ENCODE data around the gene PHF23. TPM values are rescaled to one million over a fixed set of nuclear protein-coding genes. Genes with fewer than 3 reads are reported as not detected.

PHF23 gene
- total RNA-seq, 1 experiment from 2014 or later, result 45.8 TPM

DNA sequence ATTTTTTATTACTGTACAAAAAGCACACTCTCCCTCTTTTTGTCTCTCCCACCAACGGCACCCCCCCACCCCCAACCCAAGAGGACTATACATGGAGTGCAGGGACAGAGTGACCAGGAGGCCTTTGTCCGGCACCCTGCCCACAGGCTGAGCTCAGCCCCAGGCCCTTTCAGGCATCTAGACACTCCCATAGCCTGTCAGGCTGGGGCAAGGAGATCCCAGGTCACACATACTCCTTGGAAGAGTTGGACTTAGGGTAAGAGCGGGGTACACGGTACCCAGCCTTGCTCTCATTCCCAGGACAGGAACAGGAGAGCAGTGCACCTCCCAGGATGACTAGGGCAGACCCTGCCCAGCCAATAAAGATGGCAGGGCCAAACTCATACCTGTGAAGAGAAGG, 20.9 kb upstream of the PHF23 start:
- peak overlapping the region; percentile 78 for H3K4me3 Mint-ChIP-seq
- H3K9me3 Mint-ChIP-seq, result no peaks in the 10 kb centered on the region
- no peaks in the 10 kb centered on the region for H3K27me3 Mint-ChIP-seq (ENCODE audit: low read depth)
- H3K36me3 Mint-ChIP-seq, result peaks cover 19% of the 10 kb centered on the region
- ATAC-seq, result no peak
- ChIA-PET POLR2A (interaction anchor here (0.7 to 1.2 kb wide), 3 partner anchors 20 to 40 kb away, joined by 3 to 9 read pairs (median 3); partner anchors contain the start of genes ACADVL and DLG4), CTCF (interaction anchor here (1.2 kb wide), 2 partner anchors 20 to 36 kb away, joined by 4 read pairs; no protein-coding TSS in a partner anchor)
- H3K4me1 Mint-ChIP-seq, result peaks cover 17% of the 10 kb centered on the region
- DNase-seq (ENCODE audit: low spot score), result no peak
- H3K27ac Mint-ChIP-seq, result peak overlapping the region; percentile 91
- peak; percentile 33; the same call in 1 of the 2 replicates for TF ChIP-seq NFATC4 (CRISPR knock-in tag; IDR thresholded peaks at IDR 0.05)
- no peak for TF ChIP-seq TP53 (CRISPR knock-in tag; IDR thresholded peaks at IDR 0.05)
- no peak for TF ChIP-seq ZNF232 (CRISPR knock-in tag; IDR thresholded peaks at IDR 0.05)

DNA sequence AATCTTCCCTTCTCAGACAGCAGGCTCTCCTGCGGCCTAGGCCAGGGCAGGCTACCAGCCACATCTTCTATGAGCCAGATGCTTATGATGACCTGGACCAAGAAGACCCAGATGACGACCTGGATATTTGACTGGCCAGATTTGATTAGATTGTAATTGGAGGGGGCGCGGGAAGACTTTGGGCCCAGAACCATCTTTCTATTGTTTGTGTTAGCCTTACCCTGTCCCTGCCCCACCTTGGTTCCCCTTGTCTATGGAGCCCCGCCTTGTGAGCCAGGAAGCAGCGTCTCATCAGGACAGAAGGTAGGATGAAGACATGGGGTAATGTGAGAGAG, 20.3 kb upstream of the PHF23 start:
- Mint-ChIP-seq H3K4me1 (peaks cover 14% of the 10 kb centered on the region), H3K27ac (peak overlapping the region; percentile 70), H3K36me3 (peaks cover 23% of the 10 kb centered on the region), H3K9me3 (no peaks in the 10 kb centered on the region), H3K4me3 (peak overlapping the region; percentile 34), H3K27me3 (ENCODE audit: low read depth) (no peaks in the 10 kb centered on the region)
- no peak for DNase-seq (ENCODE audit: low spot score)
- CTCF ChIA-PET, result interaction anchor here (1.2 kb wide), 1 partner anchor 20 kb away, joined by 4 read pairs; no protein-coding TSS in a partner anchor
- no peak for ATAC-seq
- POLR2A ChIA-PET, result interaction anchor here (0.7 to 1.2 kb wide), 3 partner anchors 21 to 39 kb away, joined by 3 to 9 read pairs (median 3); partner anchors contain the start of genes ACADVL and DLG4
- TF ChIP-seq FOXP1 (CRISPR knock-in tag; IDR thresholded peaks at IDR 0.05; ENCODE audit: borderline replicate concordance) (no peak), MYBL2 (CRISPR knock-in tag; IDR thresholded peaks at IDR 0.05) (no peak), AR (CRISPR knock-in tag; IDR thresholded peaks at IDR 0.05) (0 out of 2 replicates have a peak, but pooled peaks have one; percentile 29)

- POLR2A ChIA-PET, result interaction anchor here (0.7 kb wide), 1 partner anchor 35 kb away, joined by 3 read pairs; no protein-coding TSS in a partner anchor
These were observed 19.7 kb upstream of the PHF23 start for GRCh38 chr17:7258731-7259554.

More at GRCh38 chr17:7258731-7259554, 19.7 kb upstream of the PHF23 start:
- no peak for TF ChIP-seq PRRX2 (CRISPR knock-in tag; IDR thresholded peaks at IDR 0.05)
- TF ChIP-seq RORB (CRISPR knock-in tag; IDR thresholded peaks at IDR 0.05), result no peak
- no peak for TF ChIP-seq SP1 (CRISPR knock-in tag; conservative IDR thresholded peaks at IDR 0.05)
- TF ChIP-seq, protein P1, sequence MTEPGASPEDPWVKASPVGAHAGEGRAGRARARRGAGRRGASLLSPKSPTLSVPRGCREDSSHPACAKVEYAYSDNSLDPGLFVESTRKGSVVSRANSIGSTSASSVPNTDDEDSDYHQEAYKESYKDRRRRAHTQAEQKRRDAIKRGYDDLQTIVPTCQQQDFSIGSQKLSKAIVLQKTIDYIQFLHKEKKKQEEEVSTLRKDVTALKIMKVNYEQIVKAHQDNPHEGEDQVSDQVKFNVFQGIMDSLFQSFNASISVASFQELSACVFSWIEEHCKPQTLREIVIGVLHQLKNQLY (CRISPR knock-in tag; IDR thresholded peaks at IDR 0.05), result no peak
- TF ChIP-seq ATF3 (CRISPR knock-in tag; conservative IDR thresholded peaks at IDR 0.05), result no peak
- no peak for TF ChIP-seq SMAD3 (CRISPR knock-in tag; IDR thresholded peaks at IDR 0.05; ENCODE audit: borderline replicate concordance)
- TF ChIP-seq ESRRA (CRISPR knock-in tag; IDR thresholded peaks at IDR 0.05; ENCODE audit: borderline replicate concordance), result no peak
- TF ChIP-seq IRF1 (CRISPR knock-in tag; IDR thresholded peaks at IDR 0.05), result 0 out of 2 replicates have a peak, but pooled peaks have one; percentile 29
- TF ChIP-seq GABPB1 (CRISPR knock-in tag; IDR thresholded peaks at IDR 0.05), result peak; percentile 99
- TF ChIP-seq ZNF416 (CRISPR knock-in tag; IDR thresholded peaks at IDR 0.05), result no peak
- peaks cover 8% of the 10 kb centered on the region for H3K4me1 Mint-ChIP-seq
- CTCF ChIA-PET, result interaction anchor here (1.2 kb wide), 1 partner anchor 38 kb away, joined by 3 read pairs; no protein-coding TSS in a partner anchor
- peak overlapping the region; percentile 34 for H3K4me3 Mint-ChIP-seq
- peaks cover 29% of the 10 kb centered on the region for H3K36me3 Mint-ChIP-seq
- peak overlapping the region; percentile 70 for H3K27ac Mint-ChIP-seq
- H3K9me3 Mint-ChIP-seq, result no peaks in the 10 kb centered on the region
- ATAC-seq (no peak), DNase-seq (ENCODE audit: low spot score) (no peak)
- no peaks in the 10 kb centered on the region for H3K27me3 Mint-ChIP-seq (ENCODE audit: low read depth)
